A549 (cell line): Measurements from ENCODE around the gene TPM2.

ENCODE experiments used
- CBX2 ChIP-seq: fragments of 200-600 bp; sonication (generic); IDR thresholded peaks from 2 replicates; pipeline ENCODE4 v1.6.1; 2016; ENCODE audit warnings: low read depth, mild to moderate bottlenecking, borderline replicate concordance
- EP300 ChIP-seq, 2 experiments: fragments of >200 bp; sonication (Bioruptor Twin); formaldehyde crosslinking; IDR thresholded peaks; 2 replicates in 1 of 2; 3 replicates in 1 of 2; pipeline ENCODE4 v1.6.1; 2016 to 2017
- ESRRA ChIP-seq: fragments of 150-350 bp; IDR thresholded peaks from 2 replicates; pipeline ENCODE4 v1.6.1; 2014; ENCODE audit warnings: mild to moderate bottlenecking, low read length, borderline replicate concordance
- HES2 ChIP-seq: fragments of >200 bp; sonication (Bioruptor Twin); formaldehyde crosslinking; IDR thresholded peaks from 2 replicates; pipeline ENCODE4 v1.6.1; 2016
- POLR2A ChIP-seq: IDR thresholded peaks from 2 replicates; pipeline ENCODE4 v1.6.1; 2012; ENCODE audit warnings: mild to moderate bottlenecking, low read length
- RAD21 ChIP-seq, 2 experiments: fragments of >200 bp in 1 of 2; sonication (Bioruptor Twin) in 1 of 2; formaldehyde crosslinking in 1 of 2; IDR thresholded peaks in 1 of 2; conservative IDR thresholded peaks in 1 of 2; 2 replicates in 1 of 2; 3 replicates in 1 of 2; pipeline ENCODE4 v1.6.1; 2012 to 2018; ENCODE audit warnings: inconsistent platforms in 1 of 2
- RCOR1 ChIP-seq: fragments of 150-350 bp; IDR thresholded peaks from 2 replicates; pipeline ENCODE4 v1.6.1; 2014; ENCODE audit warnings: antibody characterized with exemption, low read length, low read depth
- TFCP2L1 ChIP-seq: fragments of 250-450 bp; sonication (Bioruptor Pico); IDR thresholded peaks from 2 replicates; pipeline ENCODE4 v1.5.0; 2021; ENCODE audit warnings: mild to moderate bottlenecking
- ZFP36 ChIP-seq: fragments of 450-650 bp; IDR thresholded peaks from 2 replicates; pipeline ENCODE4 v1.6.1; 2014; ENCODE audit warnings: borderline replicate concordance; ENCODE audit not compliant: partially characterized antibody
- TF ChIP-seq, protein P1 (sequence below): fragments of >200 bp; sonication (Bioruptor Twin); formaldehyde crosslinking; IDR thresholded peaks from 3 replicates; pipeline ENCODE4 v1.5.1; 2016
- TF ChIP-seq, protein P2 (sequence below): IDR thresholded peaks from 2 replicates; pipeline ENCODE4 v1.6.1; 2012
- TF ChIP-seq, protein P3 (sequence below): fragments of 200-600 bp; sonication (generic); IDR thresholded peaks from 2 replicates; pipeline ENCODE4 v1.6.1; 2016; ENCODE audit warnings: antibody characterized with exemption, mild to moderate bottlenecking, moderate library complexity

DNA sequence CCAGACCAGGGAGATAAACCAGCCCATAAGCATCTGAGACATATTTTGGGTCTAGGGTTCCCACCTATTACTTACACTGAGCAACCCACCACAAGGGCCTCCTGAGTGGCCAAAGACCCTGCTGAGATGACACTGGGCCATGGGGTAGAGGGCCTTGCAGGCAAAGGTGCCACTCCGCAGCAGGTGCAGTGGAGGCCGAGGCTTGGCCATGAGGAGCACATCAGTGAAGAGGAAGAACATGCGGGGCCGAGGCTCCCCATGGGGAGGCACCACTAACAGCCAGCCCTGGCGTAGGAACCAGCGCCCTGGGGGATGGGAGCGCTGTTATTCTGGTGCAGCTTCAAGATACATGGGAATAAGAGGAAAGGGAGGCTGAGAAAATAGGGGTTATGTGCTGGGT is 27.3 kb downstream of the TPM2 start:
- TF ChIP-seq HES2, result no peak
- TF ChIP-seq ESRRA, result no peak
- TF ChIP-seq, protein P1, sequence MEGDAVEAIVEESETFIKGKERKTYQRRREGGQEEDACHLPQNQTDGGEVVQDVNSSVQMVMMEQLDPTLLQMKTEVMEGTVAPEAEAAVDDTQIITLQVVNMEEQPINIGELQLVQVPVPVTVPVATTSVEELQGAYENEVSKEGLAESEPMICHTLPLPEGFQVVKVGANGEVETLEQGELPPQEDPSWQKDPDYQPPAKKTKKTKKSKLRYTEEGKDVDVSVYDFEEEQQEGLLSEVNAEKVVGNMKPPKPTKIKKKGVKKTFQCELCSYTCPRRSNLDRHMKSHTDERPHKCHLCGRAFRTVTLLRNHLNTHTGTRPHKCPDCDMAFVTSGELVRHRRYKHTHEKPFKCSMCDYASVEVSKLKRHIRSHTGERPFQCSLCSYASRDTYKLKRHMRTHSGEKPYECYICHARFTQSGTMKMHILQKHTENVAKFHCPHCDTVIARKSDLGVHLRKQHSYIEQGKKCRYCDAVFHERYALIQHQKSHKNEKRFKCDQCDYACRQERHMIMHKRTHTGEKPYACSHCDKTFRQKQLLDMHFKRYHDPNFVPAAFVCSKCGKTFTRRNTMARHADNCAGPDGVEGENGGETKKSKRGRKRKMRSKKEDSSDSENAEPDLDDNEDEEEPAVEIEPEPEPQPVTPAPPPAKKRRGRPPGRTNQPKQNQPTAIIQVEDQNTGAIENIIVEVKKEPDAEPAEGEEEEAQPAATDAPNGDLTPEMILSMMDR, result no peak
- TF ChIP-seq ZFP36, result no peak
- no peak for TF ChIP-seq POLR2A
- TF ChIP-seq, protein P2, sequence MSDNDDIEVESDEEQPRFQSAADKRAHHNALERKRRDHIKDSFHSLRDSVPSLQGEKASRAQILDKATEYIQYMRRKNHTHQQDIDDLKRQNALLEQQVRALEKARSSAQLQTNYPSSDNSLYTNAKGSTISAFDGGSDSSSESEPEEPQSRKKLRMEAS, result no peak
- TF ChIP-seq EP300 (IDR thresholded peaks at IDR 0.05), result no peak
- TF ChIP-seq, protein P3, sequence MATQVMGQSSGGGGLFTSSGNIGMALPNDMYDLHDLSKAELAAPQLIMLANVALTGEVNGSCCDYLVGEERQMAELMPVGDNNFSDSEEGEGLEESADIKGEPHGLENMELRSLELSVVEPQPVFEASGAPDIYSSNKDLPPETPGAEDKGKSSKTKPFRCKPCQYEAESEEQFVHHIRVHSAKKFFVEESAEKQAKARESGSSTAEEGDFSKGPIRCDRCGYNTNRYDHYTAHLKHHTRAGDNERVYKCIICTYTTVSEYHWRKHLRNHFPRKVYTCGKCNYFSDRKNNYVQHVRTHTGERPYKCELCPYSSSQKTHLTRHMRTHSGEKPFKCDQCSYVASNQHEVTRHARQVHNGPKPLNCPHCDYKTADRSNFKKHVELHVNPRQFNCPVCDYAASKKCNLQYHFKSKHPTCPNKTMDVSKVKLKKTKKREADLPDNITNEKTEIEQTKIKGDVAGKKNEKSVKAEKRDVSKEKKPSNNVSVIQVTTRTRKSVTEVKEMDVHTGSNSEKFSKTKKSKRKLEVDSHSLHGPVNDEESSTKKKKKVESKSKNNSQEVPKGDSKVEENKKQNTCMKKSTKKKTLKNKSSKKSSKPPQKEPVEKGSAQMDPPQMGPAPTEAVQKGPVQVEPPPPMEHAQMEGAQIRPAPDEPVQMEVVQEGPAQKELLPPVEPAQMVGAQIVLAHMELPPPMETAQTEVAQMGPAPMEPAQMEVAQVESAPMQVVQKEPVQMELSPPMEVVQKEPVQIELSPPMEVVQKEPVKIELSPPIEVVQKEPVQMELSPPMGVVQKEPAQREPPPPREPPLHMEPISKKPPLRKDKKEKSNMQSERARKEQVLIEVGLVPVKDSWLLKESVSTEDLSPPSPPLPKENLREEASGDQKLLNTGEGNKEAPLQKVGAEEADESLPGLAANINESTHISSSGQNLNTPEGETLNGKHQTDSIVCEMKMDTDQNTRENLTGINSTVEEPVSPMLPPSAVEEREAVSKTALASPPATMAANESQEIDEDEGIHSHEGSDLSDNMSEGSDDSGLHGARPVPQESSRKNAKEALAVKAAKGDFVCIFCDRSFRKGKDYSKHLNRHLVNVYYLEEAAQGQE, result no peak
- no peak for TF ChIP-seq RCOR1
- TF ChIP-seq TFCP2L1, result no peak
- no peak for TF ChIP-seq CBX2
- TF ChIP-seq RAD21 (conservative IDR thresholded peaks at IDR 0.05 in 1 of 2, IDR thresholded peaks at IDR 0.05 in 1 of 2), result no peak
